ENCODE results near the gene LPIN1.

LPIN1 gene

DNA sequence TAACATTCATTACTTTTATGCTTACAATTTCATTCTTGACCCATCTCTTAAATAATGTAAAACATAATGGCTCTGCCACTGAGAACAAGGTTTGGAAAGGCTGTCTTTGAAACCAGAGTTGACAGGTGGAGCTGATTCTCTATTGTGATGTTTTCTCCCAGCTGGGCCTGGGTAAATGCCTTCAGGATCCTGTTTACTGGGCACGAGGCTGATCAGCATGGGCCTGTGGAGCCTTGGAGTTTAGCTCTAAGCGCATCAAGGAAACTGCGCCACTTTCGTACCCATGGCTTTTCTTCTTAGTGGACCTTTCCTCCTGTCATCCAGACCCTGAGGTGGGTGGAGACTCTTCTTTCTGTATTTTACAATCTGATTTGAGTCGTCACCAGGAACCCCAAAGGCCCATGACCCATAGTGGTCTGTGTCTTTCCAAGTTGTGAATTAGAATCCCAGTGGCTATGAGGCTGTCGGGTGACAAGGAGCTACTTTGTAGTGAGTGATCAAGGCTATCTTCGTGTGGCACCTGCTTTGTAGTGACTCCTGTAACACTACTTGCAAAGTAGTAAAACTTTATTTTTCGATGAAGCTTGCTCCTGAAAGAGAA, 123.1 kb downstream of the LPIN1 start:
- FAIRE-seq, result no peak

DNA sequence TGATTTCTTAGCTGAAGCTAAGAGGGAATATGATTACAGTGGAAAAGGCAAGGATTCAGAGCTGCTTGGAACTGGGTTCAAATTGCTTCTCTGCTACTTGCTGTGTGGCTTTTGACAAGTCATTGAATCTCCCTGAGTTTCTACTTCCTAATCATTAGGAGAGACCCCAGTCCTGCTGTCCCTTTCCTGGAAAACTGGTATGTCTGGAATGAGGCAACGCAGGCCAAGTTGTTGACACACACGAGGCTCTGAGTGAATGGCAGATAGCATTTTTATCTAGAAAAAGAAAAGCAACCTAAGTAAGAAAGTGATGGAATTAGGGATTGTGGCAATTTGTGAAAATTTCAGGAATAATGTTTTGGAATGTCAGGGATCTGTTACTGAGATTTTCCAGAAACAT, 123.6 kb downstream of the LPIN1 start:
- no peak for FAIRE-seq

DNA sequence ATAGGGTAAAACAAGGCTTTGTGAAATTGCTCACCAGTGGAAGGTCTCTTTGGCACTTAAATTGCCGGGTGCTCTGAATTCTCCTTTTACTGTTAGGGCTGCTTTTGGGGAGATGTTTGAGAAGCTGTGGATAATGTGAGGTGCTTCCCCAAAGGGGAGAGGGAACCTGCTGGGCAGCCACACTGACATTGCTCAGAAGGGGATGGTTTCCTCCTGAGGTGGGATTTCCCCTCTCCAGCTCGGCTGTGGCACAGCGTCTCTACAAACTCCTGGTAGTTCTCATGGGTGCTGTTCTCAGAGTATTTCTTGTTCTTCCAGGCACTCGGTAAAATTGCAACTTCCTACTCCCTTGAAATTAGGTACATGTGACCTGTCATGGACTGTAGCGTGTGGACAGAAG, 124.2 kb downstream of the LPIN1 start:
- no peak for FAIRE-seq

GRCh38 chr2:11871421-11871820, 125.0 kb downstream of the LPIN1 start:
- FAIRE-seq, result no peak

DNA sequence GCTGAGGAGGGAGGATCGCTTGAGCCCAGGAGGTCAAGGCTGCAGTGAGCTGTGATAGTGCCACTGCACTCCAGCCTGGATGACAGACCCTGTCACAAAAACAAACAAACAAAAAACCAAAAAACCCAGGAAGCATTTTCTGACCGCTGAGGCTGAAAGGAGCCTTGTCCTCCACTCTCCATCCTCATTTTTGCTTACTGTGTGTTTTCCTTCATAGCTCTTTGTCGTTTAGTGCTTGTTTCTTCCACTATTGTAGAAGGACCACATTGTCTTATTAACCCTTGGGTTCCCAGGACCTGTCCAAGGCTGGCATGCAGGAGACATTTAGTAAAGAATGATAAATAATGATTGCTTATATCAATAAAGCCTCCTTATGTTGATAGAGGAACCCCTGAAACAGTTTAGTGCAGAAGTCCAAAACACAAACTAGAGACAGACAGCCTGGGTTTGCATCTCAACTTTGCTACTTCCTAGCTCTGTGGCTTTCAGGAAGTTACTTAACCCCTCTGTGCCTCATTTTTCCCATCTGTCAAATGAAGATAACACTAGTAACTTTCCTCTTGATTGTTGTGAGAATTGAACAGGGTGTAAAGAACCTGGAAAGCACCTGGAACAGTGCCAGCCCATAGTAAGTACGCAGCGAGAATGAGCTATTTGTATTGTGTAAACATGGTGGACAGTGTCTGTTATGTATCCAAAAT, 126.0 kb downstream of the LPIN1 start:
- FAIRE-seq, result no peak

DNA sequence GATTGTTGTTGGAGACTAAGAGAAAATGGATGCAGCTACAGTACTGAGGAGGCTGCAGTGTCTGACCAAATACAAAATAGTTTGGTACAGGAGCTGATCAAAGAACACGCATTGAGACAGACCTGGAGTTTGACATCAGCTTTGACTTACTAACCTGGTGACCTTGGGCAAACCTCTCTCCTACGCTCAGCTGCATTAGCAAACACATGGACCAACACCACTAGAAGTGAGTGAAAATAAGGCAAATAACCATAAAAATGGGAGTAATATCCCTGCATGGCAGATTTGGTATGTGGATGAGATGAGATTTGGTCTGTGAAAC, 126.5 kb downstream of the LPIN1 start:
- no peak for FAIRE-seq

- no peak for FAIRE-seq
Observed at GRCh38 chr2:11873356-11874154, 127.1 kb downstream of the LPIN1 start.

DNA sequence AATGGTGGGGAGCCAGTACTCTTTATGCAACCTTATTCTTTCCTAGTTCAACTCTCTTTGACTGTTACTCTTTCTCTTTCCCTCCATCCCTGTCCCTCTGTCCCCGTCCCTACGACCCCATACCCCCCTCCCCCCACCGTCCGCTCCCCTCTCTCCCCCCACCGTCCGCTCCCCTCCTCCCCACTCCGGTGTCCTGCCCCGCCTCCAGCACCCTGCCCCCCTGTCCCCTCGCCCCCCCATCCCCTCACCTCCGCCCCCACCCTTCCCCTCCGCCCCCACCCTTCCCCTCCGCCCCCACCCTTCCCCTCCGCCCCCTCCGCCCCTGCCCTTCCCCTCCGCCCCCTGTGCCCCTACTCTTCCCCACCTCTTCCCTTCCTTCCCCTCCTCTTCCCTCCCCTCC, 128.4 kb downstream of the LPIN1 start:
- no peak for FAIRE-seq

DNA sequence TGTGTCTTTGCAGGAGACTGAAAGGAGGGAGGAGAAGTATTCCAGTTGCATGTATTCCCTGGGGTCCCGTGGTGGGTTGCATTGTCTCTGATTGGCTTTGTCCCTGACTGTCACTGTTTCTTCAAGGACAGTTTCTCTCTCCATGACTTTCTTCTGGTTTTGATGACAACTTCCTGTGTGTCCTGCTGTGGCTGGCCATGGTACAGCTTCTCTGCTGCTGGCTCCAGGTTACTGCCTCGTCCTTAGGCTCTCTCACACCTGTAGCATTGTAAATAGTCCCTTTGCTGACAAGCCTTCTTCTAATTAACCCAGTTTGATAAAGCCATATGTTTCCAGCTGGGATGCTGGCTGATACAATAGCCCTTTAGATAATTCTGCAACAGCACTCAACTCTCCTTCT, 129.0 kb downstream of the LPIN1 start:
- FAIRE-seq, result no peak

DNA sequence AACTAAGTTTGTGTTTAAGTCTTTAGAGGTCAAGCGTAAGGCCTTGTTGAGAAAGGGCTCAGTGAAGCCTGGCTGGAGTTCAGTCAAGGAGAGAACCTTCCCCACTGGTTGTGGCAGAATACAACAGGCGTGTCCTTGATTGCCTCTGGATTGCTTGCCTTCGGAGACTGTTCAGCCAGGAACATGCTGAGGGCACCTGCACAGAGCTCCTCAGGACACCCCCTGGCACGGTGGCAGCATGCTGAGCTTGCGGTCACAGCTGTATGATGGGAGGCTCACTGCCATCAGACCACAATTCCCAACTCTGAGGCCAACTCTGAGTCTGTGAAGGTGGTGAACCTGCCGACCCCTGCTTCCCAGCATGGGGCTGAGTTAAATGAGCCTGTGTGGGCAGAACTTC, 130.0 kb downstream of the LPIN1 start:
- no peak for FAIRE-seq

- no peak for FAIRE-seq
Observed at GRCh38 chr2:11876889-11877288, 130.5 kb downstream of the LPIN1 start.

Data from A204.1 (cell line).